ENCODE measurements around the gene GAS5. TPM values are rescaled to one million over a fixed set of nuclear protein-coding genes. Genes with fewer than 3 reads are reported as not detected.

The GAS5 gene
- total and polyA plus RNA-seq, 9 of the 15 experiments (the other 6 are each of a cell fraction or from before 2014, with no cell fraction given) = 565 to 1,860 (median 1,006) TPM

- Histone ChIP-seq H3K9me1 (ENCODE audit: control insufficient read depth, insufficient read depth, low read length) (no peaks in the 10 kb centered on the region), H3K4me1 (replicated peaks in 1 of 2; ENCODE audit: control insufficient read depth in 2 of 2, insufficient read depth in 2 of 2, low read length in 2 of 2) (no peaks in the 10 kb centered on the region), H3K9ac (ENCODE audit: insufficient read depth in 1 of 2, low read depth in 2 of 2, low read length in 2 of 2) (no peak overlapping the region), H3K79me2 (ENCODE audit: control insufficient read depth, insufficient read depth, low read length) (no peaks in the 10 kb centered on the region), H3K27me3 (ENCODE audit: control insufficient read depth in 2 of 2, insufficient read depth in 2 of 2, low read length in 2 of 2) (no peaks in the 10 kb centered on the region), H3K9me3 (replicated peaks; ENCODE audit: control insufficient read depth, insufficient read depth, low read depth, low read length) (no peaks in the 10 kb centered on the region), H3K4me3 (no peak overlapping the region), H4K20me1 (replicated peaks; ENCODE audit: control insufficient read depth, insufficient read depth, low read length) (no peaks in the 10 kb centered on the region), H3K4me2 (ENCODE audit: insufficient read depth, low read length) (no peak overlapping the region), H2AFZ (ENCODE audit: low read depth, low read length) (no peak overlapping the region), H3K36me3 (ENCODE audit: control insufficient read depth, insufficient read depth, low read length) (peaks cover 67% of the 10 kb centered on the region), H3K27ac (ENCODE audit: extremely low read depth, low read depth, low read length) (no peak overlapping the region)
- CTCF ChIA-PET (ENCODE audit: low intra/inter-chr PET ratio) = no interaction called here
- intact Hi-C loops (cut with micrococcal nuclease) (no loop called here), in situ Hi-C loops (cut with MboI) (no loop called here)
- FAIRE-seq (no peak), ATAC-seq (no peak), DNase-seq (ENCODE audit: extremely low read depth in 1 of 4, low spot score in 3 of 4) (no peak)
- no TSS peak for BruUV-seq (replicated peaks)
- peak; percentile 91 for TF ChIP-seq ZNF121 (CRISPR knock-in tag; conservative IDR thresholded peaks at IDR 0.05)
- TF ChIP-seq MAX (CRISPR knock-in tag; IDR thresholded peaks at IDR 0.05) = no peak
- peak; percentile 33 for TF ChIP-seq RBM25 (IDR thresholded peaks at IDR 0.05; ENCODE audit: low read depth, low read length, severe bottlenecking)
- POLR2A ChIA-PET = interaction anchor here (2.4 kb wide), 1 partner anchor 8 kb away, joined by 15 read pairs; the partner anchor contains the start of genes CENPL and DARS2
- WGBS (ENCODE audit: insufficient coverage, low coverage, missing lambda C conversion rate) = 94% methylated on average over 1 of the region's 1 CpG
Observed at GRCh38 chr1:173832748-173833147, 35.0 kb downstream of the GAS5 start.

GRCh38 chr1:173827611-173828010, 40.2 kb downstream of the GAS5 start:
- Histone ChIP-seq H3K36me3 (ENCODE audit: control insufficient read depth, insufficient read depth, low read length) (peaks cover 50% of the 10 kb centered on the region), H3K9me3 (replicated peaks; ENCODE audit: control insufficient read depth, insufficient read depth, low read depth, low read length) (no peaks in the 10 kb centered on the region), H3K4me1 (replicated peaks in 1 of 2; ENCODE audit: control insufficient read depth in 2 of 2, insufficient read depth in 2 of 2, low read length in 2 of 2) (peaks cover 2 to 11% of the 10 kb centered on the region in 2 experiments; a peak in 4 of 5 replicates), H3K79me2 (ENCODE audit: control insufficient read depth, insufficient read depth, low read length) (peaks cover 36% of the 10 kb centered on the region), H3K4me3 (no peak overlapping the region), H3K27ac (ENCODE audit: extremely low read depth, low read depth, low read length) (no peak overlapping the region), H3K4me2 (ENCODE audit: insufficient read depth, low read length) (no peak overlapping the region), H3K27me3 (ENCODE audit: control insufficient read depth in 2 of 2, insufficient read depth in 2 of 2, low read length in 2 of 2) (no peaks in the 10 kb centered on the region), H4K20me1 (replicated peaks; ENCODE audit: control insufficient read depth, insufficient read depth, low read length) (no peaks in the 10 kb centered on the region), H3K9ac (ENCODE audit: insufficient read depth in 1 of 2, low read depth in 2 of 2, low read length in 2 of 2) (no peak overlapping the region), H2AFZ (ENCODE audit: low read depth, low read length) (no peak overlapping the region), H3K9me1 (ENCODE audit: control insufficient read depth, insufficient read depth, low read length) (no peaks in the 10 kb centered on the region)
- 74% methylated on average over 2 of the region's 2 CpGs for WGBS (ENCODE audit: insufficient coverage, low coverage, missing lambda C conversion rate)
- ATAC-seq (no peak), FAIRE-seq (no peak), DNase-seq (ENCODE audit: extremely low read depth in 1 of 4, low spot score in 3 of 4) (no peak)
- ChIA-PET POLR2A (interaction anchor here (0.6 to 2.1 kb wide), 8 partner anchors 9 to 421 kb away, joined by 3 to 10 read pairs (median 4); partner anchors contain the start of genes GAS5, PRDX6 and ZBTB37), CTCF (ENCODE audit: low intra/inter-chr PET ratio) (no interaction called here)
- BruUV-seq (replicated peaks) = no TSS peak
- in situ Hi-C loops (cut with MboI) (loop anchor here (10.0 kb wide), 1 partner anchor 393 kb away; no protein-coding TSS in a partner anchor), intact Hi-C loops (cut with micrococcal nuclease) (loop anchor here (10.0 kb wide), 1 partner anchor 253 kb away; no protein-coding TSS in a partner anchor)
- TF ChIP-seq ZNF24 (IDR thresholded peaks at IDR 0.05) (no peak), KLF16 (IDR thresholded peaks at IDR 0.05) (no peak), HMG20B (CRISPR knock-in tag; IDR thresholded peaks at IDR 0.05) (no peak), EWSR1 (IDR thresholded peaks at IDR 0.05; ENCODE audit: borderline replicate concordance, low read depth, partially characterized antibody) (no peak), NFIC (IDR thresholded peaks at IDR 0.05) (peak; percentile 59), FOXP1 (CRISPR knock-in tag; IDR thresholded peaks at IDR 0.05) (no peak)
